ENCODE measurements around the gene TMEM147. TPM values are rescaled to one million over a fixed set of nuclear protein-coding genes. Genes with fewer than 3 reads are reported as not detected.
A peak's percentile ranks its signal among the peaks of the same experiment; 100 is the strongest.

TMEM147 gene
- total RNA-seq, 4 donors from 2014 or later = 186 to 202 (median 188) TPM

GRCh38 chr19:35543280-35544109 lies 1.9 kb upstream of the TMEM147 start:
- 92 to 98% methylated on average over 5 to 11 of the region's 15 CpGs for WGBS, 2 donors
- intact Hi-C loops (cut with DNase I) = no loop called here
- no peaks in the 10 kb centered on the region for H3K36me3 ChIP-seq
- no peak for TF ChIP-seq POLR2A (IDR thresholded peaks at IDR 0.05)
- no peak for TF ChIP-seq CTCF (IDR thresholded peaks at IDR 0.05)
- no peaks in the 10 kb centered on the region for H3K9me3 ChIP-seq
- H3K27ac ChIP-seq = no peak overlapping the region
- no peak overlapping the region for H3K4me3 ChIP-seq (replicated peaks in 1 of 3)
- peaks cover 19 to 27% of the 10 kb centered on the region in 2 donors for H3K4me1 ChIP-seq
- DNase-seq = no peak
- no peaks in the 10 kb centered on the region for H3K27me3 ChIP-seq

GRCh38 chr19:35544110-35544802 lies 1.2 kb upstream of the TMEM147 start:
- 84 to 96% methylated on average over 3 of the region's 3 CpGs for WGBS, 2 donors
- H3K27ac ChIP-seq = peak overlapping the region in 1 of 3 donors; percentile 80
- no peak for TF ChIP-seq POLR2A (IDR thresholded peaks at IDR 0.05)
- TF ChIP-seq CTCF (IDR thresholded peaks at IDR 0.05) = no peak
- H3K27me3 ChIP-seq = no peaks in the 10 kb centered on the region
- no peaks in the 10 kb centered on the region for H3K9me3 ChIP-seq
- no peak for DNase-seq
- no peaks in the 10 kb centered on the region for H3K36me3 ChIP-seq
- H3K4me1 ChIP-seq = peaks cover 23 to 33% of the 10 kb centered on the region in 2 donors
- intact Hi-C loops (cut with DNase I) = no loop called here
- H3K4me3 ChIP-seq (replicated peaks in 1 of 3) = peak overlapping the region in 1 of 3 donors; percentile 75

DNA sequence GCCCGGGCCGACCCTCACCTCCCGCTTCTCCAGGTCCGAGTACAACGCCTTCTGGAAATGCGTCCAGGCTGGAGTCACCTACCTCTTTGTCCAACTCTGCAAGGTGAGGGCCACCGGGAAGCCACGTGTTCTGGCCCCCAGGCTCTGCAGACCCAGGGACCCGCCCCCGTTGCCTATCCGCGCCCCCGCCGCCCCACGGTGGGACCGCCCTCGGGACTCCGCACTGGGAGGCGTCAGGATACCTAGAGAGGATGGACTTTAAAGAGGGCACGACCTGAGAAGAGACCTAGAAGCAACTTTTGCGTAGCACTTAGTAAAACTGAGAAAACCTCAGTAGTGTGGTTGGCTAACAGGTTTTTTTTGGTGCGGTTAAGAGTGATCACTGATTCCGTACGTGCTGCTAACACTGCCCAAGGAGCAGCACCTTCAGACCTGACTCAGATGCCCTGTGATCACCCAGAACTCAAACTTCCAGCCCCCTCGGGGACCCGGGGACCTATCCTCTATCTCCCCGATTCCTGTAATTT lies 492 bp downstream of the TMEM147 start:
- H3K27ac ChIP-seq = peak overlapping the region in 2 of 3 donors; percentile 75 to 80
- TF ChIP-seq POLR2A (IDR thresholded peaks at IDR 0.05) (no peak), CTCF (IDR thresholded peaks at IDR 0.05) (no peak)
- intact Hi-C loops (cut with DNase I) = loop anchor here (5.0 kb wide), 2 partner anchors 46 to 171 kb away; partner anchors contain the start of gene KMT2B
- 5 to 6% methylated on average over 16 to 20 of the region's 27 CpGs for WGBS, 2 donors
- peak overlapping the region; percentile 75 to 88 (median 76) for H3K4me3 ChIP-seq (replicated peaks in 1 of 3)
- H3K27me3 ChIP-seq = no peaks in the 10 kb centered on the region
- peaks cover 30 to 48% of the 10 kb centered on the region in 2 donors for H3K4me1 ChIP-seq
- no peaks in the 10 kb centered on the region for H3K36me3 ChIP-seq
- no peaks in the 10 kb centered on the region for H3K9me3 ChIP-seq
- DNase-seq = peak; percentile 55 to 62

GRCh38 chr19:35546532-35546931 lies 1.1 kb downstream of the TMEM147 start:
- intact Hi-C loops (cut with DNase I) = loop anchor here (5.0 kb wide), 2 partner anchors 46 to 171 kb away; partner anchors contain the start of gene KMT2B
- Histone ChIP-seq H3K27me3 (no peaks in the 10 kb centered on the region), H3K4me1 (peaks cover 37 to 54% of the 10 kb centered on the region in 2 donors), H3K27ac (no peak overlapping the region), H3K9me3 (no peaks in the 10 kb centered on the region), H3K4me3 (replicated peaks in 1 of 3) (peak overlapping the region in 2 of 3 donors; percentile 75 to 76), H3K36me3 (no peaks in the 10 kb centered on the region)
- WGBS, 2 donors = 81 to 86% methylated on average over 7 to 8 of the region's 8 CpGs
- DNase-seq = no peak
- TF ChIP-seq POLR2A (IDR thresholded peaks at IDR 0.05) (no peak), CTCF (IDR thresholded peaks at IDR 0.05) (no peak)
